ENCODE results near the gene TBC1D9B.
"Not testable (repeated sequence)": the region's sequence is repeated elsewhere in the genome, so short reads cannot be mapped to it uniquely, and the experiment has no call there.

The TBC1D9B gene

DNA sequence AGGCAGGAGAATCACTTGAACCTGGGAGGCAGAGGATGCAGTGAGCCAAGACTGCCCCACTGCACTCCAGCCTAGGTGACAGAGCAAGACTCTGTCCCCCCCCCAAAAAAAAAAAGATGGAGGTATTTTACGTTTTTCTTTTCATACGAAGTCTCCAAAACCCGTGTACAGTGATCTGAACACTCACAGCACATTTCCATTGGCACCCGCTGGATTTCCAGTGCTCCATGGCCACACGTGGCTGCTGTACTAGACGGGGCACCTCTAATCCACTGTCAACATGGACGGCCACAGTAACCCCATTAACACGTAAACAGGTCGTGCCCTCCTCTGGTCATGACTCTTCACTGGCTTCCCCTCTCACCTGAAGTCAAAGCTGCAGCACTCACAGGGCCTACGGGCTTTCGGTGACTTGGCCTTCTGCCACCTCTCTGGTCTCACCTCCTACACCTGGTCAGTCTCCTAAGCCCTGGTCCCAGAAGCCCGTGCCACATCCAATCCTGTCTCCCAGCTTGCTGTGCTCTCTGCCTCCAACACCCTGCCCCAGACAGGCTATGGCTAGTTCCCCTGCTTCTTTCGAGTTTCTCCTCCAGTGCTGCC lies 22.1 kb downstream of the TBC1D9B start:
- no peak for DNase-seq (ENCODE audit: low read depth in 2 of 2)

GRCh38 chr5:179883163-179883562 lies 24.5 kb downstream of the TBC1D9B start:
- DNase-seq (ENCODE audit: low read depth in 2 of 2) = no peak

- DNase-seq (ENCODE audit: low read depth in 2 of 2) = no peak
Observed at GRCh38 chr5:179882338-179882737, 25.4 kb downstream of the TBC1D9B start.

GRCh38 chr5:179880848-179881590 lies 26.7 kb downstream of the TBC1D9B start:
- no peak for DNase-seq (ENCODE audit: low read depth in 2 of 2)

GRCh38 chr5:179880066-179880650 lies 27.5 kb downstream of the TBC1D9B start:
- DNase-seq (ENCODE audit: low read depth in 2 of 2) = no peak

DNA sequence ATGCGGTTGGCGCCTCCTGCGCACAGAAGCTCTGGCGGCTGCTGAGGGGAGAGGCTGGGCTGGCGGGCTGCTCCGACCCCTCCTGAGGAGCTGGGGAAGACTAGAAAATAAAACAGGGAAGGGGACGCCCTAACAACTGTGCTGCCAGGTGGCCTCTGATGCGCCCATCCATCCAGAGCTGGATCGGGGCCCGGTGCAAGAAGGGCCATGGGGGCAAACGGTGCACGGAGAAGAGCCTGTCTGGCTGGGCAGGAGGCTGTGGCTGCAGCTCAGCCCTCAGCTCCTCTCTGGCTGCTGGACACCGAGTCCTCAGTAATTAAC lies 28.0 kb downstream of the TBC1D9B start:
- no peak for DNase-seq (ENCODE audit: low read depth in 2 of 2)

- no peak for DNase-seq (ENCODE audit: low read depth in 2 of 2)
Observed at GRCh38 chr5:179879003-179879689, 28.6 kb downstream of the TBC1D9B start.

- no peak for DNase-seq (ENCODE audit: low read depth in 2 of 2)
Observed at GRCh38 chr5:179878222-179879002, 29.3 kb downstream of the TBC1D9B start.

DNA sequence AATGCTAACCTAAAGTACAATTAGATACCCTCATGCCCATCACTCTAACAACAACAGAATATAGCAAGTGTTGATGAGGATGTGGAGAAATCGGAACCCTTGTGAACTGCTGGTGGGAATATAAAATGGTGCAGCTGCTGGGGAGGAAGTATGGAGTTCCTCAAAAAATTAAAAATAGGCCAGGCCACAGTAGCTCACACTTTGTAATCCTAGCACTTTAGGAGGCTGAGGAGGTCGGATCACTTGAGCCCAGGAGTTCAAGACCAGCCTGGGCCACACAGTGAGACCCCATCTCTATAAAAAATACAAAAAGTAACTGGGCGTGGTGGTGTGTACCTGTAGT lies 31.1 kb downstream of the TBC1D9B start:
- DNase-seq (ENCODE audit: low read depth in 2 of 2) = no peak

DNA sequence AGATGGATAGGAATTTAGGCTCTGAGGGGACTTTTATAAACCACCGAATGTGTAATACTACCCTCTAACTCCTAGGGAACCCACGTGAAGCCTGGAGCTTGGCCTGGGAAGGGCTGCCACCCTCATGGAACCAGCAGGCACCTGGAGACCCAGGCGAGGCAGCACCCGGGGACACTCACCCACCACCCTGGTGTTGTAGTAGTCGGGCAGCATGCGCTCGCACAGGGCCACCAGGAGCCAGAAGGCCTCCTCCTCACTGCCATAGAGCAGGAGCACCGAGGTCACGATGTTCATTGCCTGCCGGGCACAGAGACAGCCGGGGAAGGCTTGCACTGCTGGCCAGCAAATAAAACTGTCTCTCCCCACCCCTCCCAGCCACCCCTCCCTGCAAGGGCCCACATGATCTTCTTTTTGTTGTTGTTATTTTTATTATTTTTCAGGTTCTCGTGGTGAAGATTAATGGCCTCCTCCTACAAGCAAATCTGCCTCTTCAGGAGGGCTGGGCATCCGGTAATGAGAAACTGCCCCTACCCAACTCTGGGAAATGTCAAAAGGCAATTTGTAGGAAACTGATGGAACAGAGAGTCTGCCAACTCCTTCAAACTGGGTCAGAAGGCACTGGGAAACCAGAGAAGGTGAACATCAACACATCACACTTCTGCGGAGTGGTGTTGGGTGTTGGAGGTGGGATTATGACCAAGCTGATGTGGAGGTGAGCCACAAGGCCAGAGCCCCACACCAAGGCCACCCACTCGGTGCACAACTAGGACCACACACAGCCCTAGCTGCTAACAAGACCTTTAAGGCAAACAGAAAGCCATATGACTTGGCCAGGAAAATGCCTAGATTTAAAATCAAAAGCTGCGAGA lies 31.7 kb downstream of the TBC1D9B start:
- DNase-seq (ENCODE audit: low read depth in 2 of 2) = no peak

- no peak for DNase-seq (ENCODE audit: low read depth in 2 of 2)
Observed at GRCh38 chr5:179874536-179875292, 33.0 kb downstream of the TBC1D9B start.

GRCh38 chr5:179874136-179874535 lies 33.6 kb downstream of the TBC1D9B start:
- no peak for DNase-seq (ENCODE audit: low read depth in 2 of 2)

GRCh38 chr5:179873588-179874110 lies 34.0 kb downstream of the TBC1D9B start:
- no peak for DNase-seq (ENCODE audit: low read depth in 2 of 2)

DNA sequence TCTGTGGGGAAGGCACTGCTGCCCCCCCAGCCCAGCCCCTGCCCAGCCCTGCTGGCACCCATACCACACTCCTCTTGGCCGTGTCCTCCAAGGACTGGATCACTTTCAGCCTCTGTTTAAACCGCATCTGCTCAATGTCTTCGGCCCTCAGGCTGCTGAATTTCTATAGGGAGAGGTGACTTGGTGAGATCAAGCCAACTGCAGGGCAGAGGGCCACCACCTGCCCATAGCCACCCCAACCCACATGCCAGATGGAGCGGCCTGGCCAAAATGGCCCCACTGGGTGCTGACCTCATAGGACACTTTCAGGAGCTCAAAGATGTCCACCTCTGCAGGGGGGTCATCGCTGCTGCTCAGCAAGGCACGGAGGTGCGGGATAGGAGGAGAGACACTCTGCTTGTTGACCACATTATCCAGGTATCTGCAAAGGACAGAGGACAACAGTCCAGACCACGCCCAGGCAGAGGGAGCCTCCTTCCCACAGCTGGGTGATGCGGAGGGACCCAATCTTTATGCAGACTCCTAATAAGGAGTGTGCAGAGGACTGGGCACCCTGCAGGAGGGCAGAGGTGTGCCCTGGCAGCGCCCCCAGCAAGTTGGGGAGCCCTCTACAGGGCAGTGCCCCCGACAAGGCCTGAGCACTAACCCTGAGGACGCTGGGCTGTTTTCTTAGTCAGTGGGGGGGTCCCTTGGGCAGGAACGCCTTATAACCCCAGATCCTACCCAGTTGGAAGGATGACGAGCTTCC lies 34.7 kb downstream of the TBC1D9B start:
- no peak for DNase-seq (ENCODE audit: low read depth in 2 of 2)

DNA sequence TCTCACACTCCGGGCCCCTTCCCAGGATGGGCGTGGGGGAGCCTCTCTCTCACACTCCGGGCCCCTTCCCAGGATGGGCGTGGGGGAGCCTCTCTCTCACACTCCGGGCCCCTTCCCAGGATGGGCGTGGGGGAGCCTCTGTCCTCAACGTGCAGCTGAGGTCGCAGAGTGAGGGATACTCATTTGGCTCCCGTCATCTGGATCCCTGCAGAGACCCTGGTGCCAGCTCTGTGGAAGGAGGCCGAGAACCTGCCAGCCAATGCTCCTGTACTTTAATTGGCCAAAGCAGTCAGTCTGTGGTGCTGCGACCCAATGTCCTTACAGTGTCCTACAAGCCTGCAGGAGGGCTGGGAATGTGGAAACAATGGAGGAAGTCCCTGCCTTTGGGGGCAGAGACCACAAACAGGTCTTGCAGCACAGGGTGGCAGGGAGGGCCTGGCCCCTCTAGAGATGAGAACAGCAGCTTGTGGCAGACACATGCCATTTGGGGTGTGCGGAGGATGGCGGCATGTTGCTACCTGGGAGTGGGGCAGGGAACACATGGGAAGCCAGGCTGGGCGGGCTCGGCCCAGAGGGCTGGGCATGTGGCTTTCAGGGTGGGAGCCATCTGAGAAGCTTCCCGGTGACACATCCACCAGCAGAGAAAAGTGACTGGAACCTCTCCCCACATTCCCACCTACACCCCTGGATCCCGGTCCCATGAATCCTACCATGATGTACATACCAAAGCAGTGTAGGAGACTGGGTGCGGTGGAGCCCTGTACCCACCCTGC lies 35.5 kb downstream of the TBC1D9B start:
- no peak for DNase-seq (ENCODE audit: low read depth in 2 of 2)

DNA sequence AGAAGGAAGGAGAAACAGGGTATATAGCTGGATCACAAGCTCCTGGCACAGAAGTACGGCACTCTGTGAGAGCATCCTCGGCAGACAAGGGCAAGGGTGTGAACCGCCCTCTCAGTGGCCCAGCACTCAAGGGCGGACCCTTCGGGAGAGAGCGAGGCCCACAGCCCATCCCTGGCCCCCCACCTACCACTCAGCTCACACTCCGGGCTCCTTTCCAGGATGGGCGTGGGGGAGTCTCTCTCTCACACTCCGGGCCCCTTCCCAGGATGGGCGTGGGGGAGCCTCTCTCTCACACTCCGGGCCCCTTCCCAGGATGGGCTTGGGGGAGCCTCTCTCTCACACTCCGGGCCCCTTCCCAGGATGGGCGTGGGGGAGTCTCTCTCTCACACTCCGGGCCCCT lies 36.2 kb downstream of the TBC1D9B start:
- DNase-seq (ENCODE audit: low read depth in 2 of 2) = not testable (repeated sequence)

DNA sequence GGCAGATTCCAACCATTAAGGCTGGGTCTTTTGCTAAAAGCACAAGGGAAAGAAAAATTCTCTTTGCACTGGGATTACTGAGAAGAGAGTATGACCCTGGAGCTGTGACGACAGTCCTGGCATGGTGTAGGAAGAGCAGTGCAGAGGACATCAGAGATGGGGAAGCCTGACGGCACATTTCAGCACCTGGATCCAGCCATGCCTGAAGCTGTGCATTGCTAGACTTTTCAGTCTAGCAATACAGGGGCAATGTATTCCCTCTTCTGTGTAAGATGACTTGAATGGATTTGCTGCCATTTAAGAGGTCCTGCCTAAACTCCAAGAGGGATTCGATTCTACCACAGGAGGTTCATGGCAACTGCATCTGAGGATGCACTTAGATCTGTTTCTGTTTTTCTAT lies 36.7 kb downstream of the TBC1D9B start:
- no peak for DNase-seq (ENCODE audit: low read depth in 2 of 2)

GRCh38 chr5:179870403-179870903 lies 37.2 kb downstream of the TBC1D9B start:
- no peak for DNase-seq (ENCODE audit: low read depth in 2 of 2)
